HS-27A (cell line): ENCODE data around the gene WDR90.

ENCODE experiments used
- DNase-seq: peaks from one replicate; pipeline ENCODE4 v3.0.0-alpha.2; 2012; ENCODE audit warnings: low read depth, missing footprints

WDR90 gene

GRCh38 chr16:638836-639235 lies 10.3 kb upstream of the WDR90 start:
- no peak for DNase-seq

- DNase-seq = no peak
These were observed 8.6 kb upstream of the WDR90 start for GRCh38 chr16:640614-641013.

GRCh38 chr16:641326-642188 lies 7.6 kb upstream of the WDR90 start, which contains the start of gene MCRIP2:
Gene MCRIP2, plus strand, starts transcription at chr16:641828. Its CDS starts 164 bp downstream, at chr16:641992.
- DNase-seq = no peak

GRCh38 chr16:642189-643049 lies 6.7 kb upstream of the WDR90 start:
- no peak for DNase-seq

DNA sequence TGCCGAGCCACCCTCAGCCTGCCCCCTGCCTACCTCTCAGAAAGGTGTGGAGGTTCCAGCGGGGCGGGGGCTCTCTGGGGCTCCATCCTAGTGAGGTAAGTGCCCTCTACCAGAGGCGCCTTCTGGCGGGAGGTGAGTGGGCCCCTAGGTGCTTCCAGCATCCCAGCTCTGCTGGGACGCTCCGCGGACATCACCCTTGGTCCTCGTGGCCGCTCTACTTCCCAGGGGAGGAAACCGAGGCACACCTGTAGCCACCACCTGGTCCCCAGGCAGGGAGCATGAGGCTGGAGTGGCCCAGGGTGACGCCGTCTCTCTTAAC lies 6.2 kb upstream of the WDR90 start:
- no peak for DNase-seq

- DNase-seq = no peak
These were observed 4.6 kb upstream of the WDR90 start for GRCh38 chr16:644556-644955.

- DNase-seq = no peak
These were observed 3.1 kb upstream of the WDR90 start for GRCh38 chr16:645852-646678.

DNA sequence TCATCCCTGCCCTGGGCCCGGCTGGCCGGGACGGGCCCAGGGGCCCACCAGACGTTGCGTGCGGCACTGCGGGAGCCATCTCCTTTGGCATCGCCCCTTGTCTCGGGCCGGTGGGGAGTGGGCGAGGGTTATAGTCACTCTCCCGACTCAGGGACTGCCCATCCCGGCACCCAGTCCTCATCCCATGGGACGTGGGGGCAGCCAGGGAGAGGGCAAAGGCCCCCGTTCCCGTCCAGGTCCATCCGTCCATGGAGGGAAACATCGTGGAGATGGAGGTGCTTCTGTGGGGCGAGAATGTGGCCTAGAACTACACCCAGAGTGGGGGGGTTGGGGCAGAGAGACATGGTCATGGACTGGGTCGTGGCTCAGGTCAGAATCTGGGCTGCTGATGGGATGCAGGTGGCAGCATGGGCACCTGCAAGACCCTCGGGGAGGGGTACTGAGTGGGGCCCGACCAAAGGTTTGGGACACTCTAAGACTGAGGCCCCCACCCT lies 2.4 kb upstream of the WDR90 start:
- DNase-seq = no peak

- no peak for DNase-seq
These were observed 1.8 kb upstream of the WDR90 start for GRCh38 chr16:647173-647902.

- DNase-seq = no peak
These were observed 939 bp upstream of the WDR90 start for GRCh38 chr16:648071-648780.

GRCh38 chr16:649631-650030 lies 466 bp downstream of the WDR90 start:
- DNase-seq = no peak

DNA sequence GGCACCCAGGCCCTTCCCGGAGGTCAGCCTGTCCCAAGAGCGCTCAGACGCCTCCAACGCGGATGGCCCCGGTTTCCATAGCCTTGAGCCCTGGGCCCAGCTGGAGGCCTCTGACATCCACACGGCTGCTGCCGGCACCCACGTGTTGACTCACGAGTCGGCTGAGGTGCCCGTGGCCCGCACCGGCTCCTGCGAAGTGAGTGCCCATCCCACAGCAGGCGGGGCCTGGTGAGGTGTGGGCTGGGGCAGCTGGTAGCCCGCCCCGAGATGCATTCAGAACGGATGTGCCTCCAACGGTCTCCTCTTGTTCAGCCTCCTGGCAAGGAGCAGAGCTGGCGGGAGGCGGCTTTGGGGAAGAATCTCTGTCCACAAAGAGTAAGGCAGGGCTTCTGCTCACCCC lies 2.7 kb downstream of the WDR90 start:
- DNase-seq = no peak

DNA sequence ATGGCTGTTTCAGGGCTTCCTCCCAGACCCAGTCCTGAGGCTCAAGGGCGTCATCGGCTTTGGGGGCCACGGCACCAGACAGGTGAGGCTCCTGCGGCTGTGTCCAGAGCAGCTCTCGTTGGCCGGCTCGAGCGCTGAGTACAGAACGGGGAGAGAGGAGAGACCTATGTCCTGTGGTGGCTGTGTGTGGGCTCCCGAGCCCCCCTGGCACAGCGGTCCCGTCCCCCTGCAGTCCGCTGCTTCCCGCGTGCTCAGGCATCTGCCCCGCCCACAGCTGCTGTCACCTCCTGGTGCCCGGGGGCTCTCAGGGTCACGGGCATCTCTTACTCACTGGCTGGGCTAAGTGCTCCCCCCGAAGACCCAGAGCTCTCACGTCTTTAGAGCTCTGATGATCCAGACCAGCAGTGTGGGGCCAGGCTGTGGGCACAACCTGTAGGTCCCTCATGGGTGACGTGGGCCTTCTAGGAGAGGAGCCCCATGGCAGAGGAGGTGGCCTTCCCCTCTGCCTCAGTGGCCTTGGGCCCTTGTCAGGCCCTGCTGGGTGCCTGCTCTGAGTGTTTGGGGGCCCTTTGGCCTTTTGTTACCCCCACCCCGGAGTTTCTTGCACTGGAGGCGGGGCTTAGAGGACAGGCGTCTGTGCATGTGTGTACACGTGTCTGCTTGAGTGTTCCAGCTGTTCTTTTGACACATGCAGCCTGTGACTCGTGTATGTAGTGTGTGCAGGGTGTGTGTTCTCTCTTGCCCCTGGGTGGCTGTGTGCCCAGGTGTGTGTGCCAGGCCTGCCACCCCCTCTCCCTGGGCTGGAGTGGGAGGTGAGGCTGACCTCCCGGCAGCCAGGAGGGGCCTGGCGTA lies 3.5 kb downstream of the WDR90 start:
- no peak for DNase-seq

- no peak for DNase-seq
These were observed 4.9 kb downstream of the WDR90 start for GRCh38 chr16:654034-654433.

GRCh38 chr16:657487-657886 lies 8.3 kb downstream of the WDR90 start:
- DNase-seq = no peak

- DNase-seq = no peak
These were observed 9.8 kb downstream of the WDR90 start for GRCh38 chr16:658679-659571.

- no peak for DNase-seq
These were observed 10.5 kb downstream of the WDR90 start for GRCh38 chr16:659618-660017.

- no peak for DNase-seq
These were observed 10.9 kb downstream of the WDR90 start for GRCh38 chr16:660132-660458.
